HG03439 (cell line): Measurements from ENCODE around the gene GYS1.

ENCODE experiments used
- ATAC-seq: cut with Tn5 transposase; IDR thresholded peaks from one replicate; pipeline ENCODE4 v1.9.1; 2021; ENCODE audit warnings: mild to moderate bottlenecking, moderate library complexity; ENCODE audit not compliant: unreplicated experiment

Gene GYS1

GRCh38 chr19:48965040-48965805, 27.9 kb downstream of the GYS1 start, which contains the start of gene FTL:
Gene FTL, plus strand, starts transcription at chr19:48965309. Its CDS starts 199 bp downstream, at chr19:48965508.
- peak; percentile 56 for ATAC-seq

GRCh38 chr19:48964205-48965039, 28.7 kb downstream of the GYS1 start:
- ATAC-seq: no peak

- ATAC-seq: no peak
These were observed 29.5 kb downstream of the GYS1 start for GRCh38 chr19:48963371-48964204.

- no peak for ATAC-seq
These were observed 30.3 kb downstream of the GYS1 start for GRCh38 chr19:48962849-48963165.

GRCh38 chr19:48962029-48962848, 30.9 kb downstream of the GYS1 start:
- ATAC-seq: no peak

GRCh38 chr19:48961673-48962028, 31.5 kb downstream of the GYS1 start:
- ATAC-seq: no peak

- no peak for ATAC-seq
These were observed 32.0 kb downstream of the GYS1 start for GRCh38 chr19:48961051-48961649.

- no peak for ATAC-seq
These were observed 33.5 kb downstream of the GYS1 start for GRCh38 chr19:48959341-48960239.

GRCh38 chr19:48958006-48958405, 35.1 kb downstream of the GYS1 start:
- ATAC-seq: no peak

GRCh38 chr19:48955308-48955958, 37.7 kb downstream of the GYS1 start:
- no peak for ATAC-seq

GRCh38 chr19:48954595-48955307, 38.4 kb downstream of the GYS1 start, which contains the start of gene BAX:
Gene BAX, plus strand, starts transcription at chr19:48954875. Its CDS starts 54 bp downstream, at chr19:48954929.
- peak; percentile 81 for ATAC-seq

- no peak for ATAC-seq
These were observed 39.0 kb downstream of the GYS1 start for GRCh38 chr19:48953990-48954594.

- ATAC-seq: no peak
These were observed 40.0 kb downstream of the GYS1 start for GRCh38 chr19:48953141-48953540.

- no peak for ATAC-seq
These were observed 42.1 kb downstream of the GYS1 start for GRCh38 chr19:48950830-48951519.

GRCh38 chr19:48950159-48950558, 43.0 kb downstream of the GYS1 start:
- ATAC-seq: no peak

GRCh38 chr19:48947258-48947542, 45.9 kb downstream of the GYS1 start:
- ATAC-seq: no peak
